Esophagus squamous epithelium (tissue), 5 donors: ENCODE data around the gene RNASEL. TPM values are rescaled to one million over a fixed set of nuclear protein-coding genes. Genes with fewer than 3 reads are reported as not detected.

Experiments
- DNase-seq: peaks from one replicate; lab custom pipeline; 2025; lab: John Stamatoyannopoulos, UW
- H3K27ac ChIP-seq, 4 donors: fragments of 200-600 bp; sonication (generic); one replicate each; pipeline ENCODE4 v1.5.1; 2016 to 2019; ENCODE audit warnings: mild to moderate bottlenecking in 1 of 4
- H3K27me3 ChIP-seq, 4 donors: fragments of 200-600 bp; sonication (generic); 1 replicate in 3 of 4; 2 replicates in 1 of 4; pipeline versions ENCODE4 v1.5.1 to v1.6.0; 2017 to 2021; ENCODE audit warnings: antibody characterized with exemption in 1 of 4
- H3K36me3 ChIP-seq, 3 donors: fragments of 200-600 bp; sonication (generic); one replicate each; pipeline ENCODE4 v1.5.1; 2016 to 2019
- H3K4me1 ChIP-seq, 3 donors: fragments of 200-600 bp; sonication (generic); one replicate each; pipeline ENCODE4 v1.5.1; 2017 to 2019
- H3K4me3 ChIP-seq, 4 donors: fragments of 200-600 bp; sonication (generic); 1 replicate in 3 of 4; 2 replicates in 1 of 4; pipeline ENCODE4 v1.5.1; 2016 to 2019; ENCODE audit warnings: mild to moderate bottlenecking in 2 of 4, moderate library complexity in 1 of 4
- H3K9me3 ChIP-seq, 3 donors: fragments of 200-600 bp; sonication (generic); one replicate each; pipeline ENCODE4 v1.5.1; 2016 to 2019
- POLR2A ChIP-seq, 4 donors: fragments of 450-650 bp; IDR thresholded peaks; one replicate each; pipeline ENCODE4 v1.6.1; 2017; ENCODE audit warnings: antibody characterized with exemption in 4 of 4, mild to moderate bottlenecking in 4 of 4, moderate library complexity in 3 of 4
- WGBS, 2 donors: methylation state at CpG; one replicate each; pipeline ENCODE4 v1.1.5; 2018; 5-methylcytosine and 5-hydroxymethylcytosine counted together
- intact Hi-C: fragments of 100-400 bp; cut with DNase I; formaldehyde crosslinking; loops from one replicate; pipeline ENCODE4 v1.15.0; 2022
- total RNA-seq, 4 donors: library from RNA; depleted of rRNA; stranded (reverse); fragments of >200 nt; gene quantifications; one replicate each; pipeline ENCODE4 v1.1.0, GENCODE V29; 2016
- TF ChIP-seq, protein P1 (sequence below), 6 experiments: fragments of 450-650 bp in 4 of 6; fragments of 200-600 bp in 2 of 6; sonication (generic) in 2 of 6; IDR thresholded peaks; one replicate each; pipeline ENCODE4 v1.5.1; 2016 to 2019; ENCODE audit warnings: antibody characterized with exemption in 6 of 6, mild to moderate bottlenecking in 4 of 6, moderate library complexity in 4 of 6
- donor health status: DM: yes; HTN: yes; CAD: no.

RNASEL gene
- total RNA-seq, 4 donors from 2014 or later = 5.6 to 9.5 (median 7.5) TPM

DNA sequence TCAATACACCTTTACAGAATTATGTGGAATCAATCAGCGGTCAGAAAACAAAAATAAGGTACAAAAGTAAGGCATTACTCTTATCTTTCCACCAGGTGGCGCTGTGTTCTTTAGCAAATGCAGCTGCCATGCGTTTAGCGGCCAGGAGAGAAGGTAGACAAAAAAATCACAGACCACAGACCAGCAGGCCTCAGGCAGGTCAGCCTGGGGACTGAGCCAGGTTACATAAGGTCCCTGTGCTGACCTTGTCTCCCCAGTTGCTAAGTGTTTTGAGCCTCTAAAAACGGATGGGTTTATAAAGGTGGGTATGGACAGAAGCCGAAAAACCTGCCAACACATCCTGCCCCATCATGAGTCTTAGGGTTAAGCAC lies 12.3 kb upstream of the RNASEL start:
- WGBS, 2 donors = 17 to 25% methylated on average over 6 of the region's 6 CpGs
- peaks cover 4 to 42% (median 17%) of the 10 kb centered on the region in 3 donors for H3K4me1 ChIP-seq
- peak overlapping the region; percentile 12 to 58 (median 28) for H3K27ac ChIP-seq
- peak overlapping the region in 2 of 4 donors; percentile 22 to 50 for H3K4me3 ChIP-seq
- intact Hi-C loops = loop anchor here (2.0 kb wide), 1 partner anchor 183 kb away; no protein-coding TSS in a partner anchor
- no peak for DNase-seq
- no peak for TF ChIP-seq POLR2A (IDR thresholded peaks at IDR 0.05)
- TF ChIP-seq, protein P1, sequence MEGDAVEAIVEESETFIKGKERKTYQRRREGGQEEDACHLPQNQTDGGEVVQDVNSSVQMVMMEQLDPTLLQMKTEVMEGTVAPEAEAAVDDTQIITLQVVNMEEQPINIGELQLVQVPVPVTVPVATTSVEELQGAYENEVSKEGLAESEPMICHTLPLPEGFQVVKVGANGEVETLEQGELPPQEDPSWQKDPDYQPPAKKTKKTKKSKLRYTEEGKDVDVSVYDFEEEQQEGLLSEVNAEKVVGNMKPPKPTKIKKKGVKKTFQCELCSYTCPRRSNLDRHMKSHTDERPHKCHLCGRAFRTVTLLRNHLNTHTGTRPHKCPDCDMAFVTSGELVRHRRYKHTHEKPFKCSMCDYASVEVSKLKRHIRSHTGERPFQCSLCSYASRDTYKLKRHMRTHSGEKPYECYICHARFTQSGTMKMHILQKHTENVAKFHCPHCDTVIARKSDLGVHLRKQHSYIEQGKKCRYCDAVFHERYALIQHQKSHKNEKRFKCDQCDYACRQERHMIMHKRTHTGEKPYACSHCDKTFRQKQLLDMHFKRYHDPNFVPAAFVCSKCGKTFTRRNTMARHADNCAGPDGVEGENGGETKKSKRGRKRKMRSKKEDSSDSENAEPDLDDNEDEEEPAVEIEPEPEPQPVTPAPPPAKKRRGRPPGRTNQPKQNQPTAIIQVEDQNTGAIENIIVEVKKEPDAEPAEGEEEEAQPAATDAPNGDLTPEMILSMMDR (IDR thresholded peaks at IDR 0.05) = peak; percentile 75 to 95 (median 88)
- H3K36me3 ChIP-seq = peaks cover 0 to 14% (median 0%) of the 10 kb centered on the region in 3 donors
- no peaks in the 10 kb centered on the region for H3K9me3 ChIP-seq
- H3K27me3 ChIP-seq = no peaks in the 10 kb centered on the region

DNA sequence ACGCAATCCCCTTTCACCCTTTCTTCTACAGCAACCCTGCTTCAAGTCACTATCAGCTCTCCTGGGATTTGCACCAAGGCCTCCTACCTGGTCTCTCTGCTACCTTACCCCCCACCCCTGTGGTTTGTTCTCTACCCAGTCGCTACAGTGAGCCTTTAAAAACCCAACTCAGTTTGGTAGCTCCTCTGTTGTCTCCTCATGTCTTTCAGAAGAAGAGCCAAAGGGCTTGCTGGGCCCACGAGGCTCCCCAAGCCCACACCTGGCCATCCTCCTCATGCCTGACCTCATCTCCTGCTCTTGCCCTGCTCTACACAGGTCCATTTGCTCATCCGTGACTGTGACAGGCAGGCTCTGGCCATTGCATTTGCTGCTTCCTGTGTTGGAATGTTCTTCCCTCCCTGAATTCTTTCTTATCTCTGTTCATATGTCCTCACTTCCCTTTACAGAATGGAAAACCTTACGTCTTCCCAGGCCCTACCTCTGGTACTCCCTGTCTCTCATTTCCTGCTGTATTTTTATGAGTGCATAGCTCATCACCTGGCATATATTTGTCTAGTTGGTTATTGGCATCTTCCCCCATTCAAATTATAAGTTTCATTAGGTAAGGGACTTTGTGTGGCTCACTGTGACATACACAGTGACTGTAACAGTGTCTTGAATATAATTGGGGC lies 11.8 kb upstream of the RNASEL start:
- TF ChIP-seq, protein P1 (IDR thresholded peaks at IDR 0.05) = no peak
- TF ChIP-seq POLR2A (IDR thresholded peaks at IDR 0.05) = no peak

DNA sequence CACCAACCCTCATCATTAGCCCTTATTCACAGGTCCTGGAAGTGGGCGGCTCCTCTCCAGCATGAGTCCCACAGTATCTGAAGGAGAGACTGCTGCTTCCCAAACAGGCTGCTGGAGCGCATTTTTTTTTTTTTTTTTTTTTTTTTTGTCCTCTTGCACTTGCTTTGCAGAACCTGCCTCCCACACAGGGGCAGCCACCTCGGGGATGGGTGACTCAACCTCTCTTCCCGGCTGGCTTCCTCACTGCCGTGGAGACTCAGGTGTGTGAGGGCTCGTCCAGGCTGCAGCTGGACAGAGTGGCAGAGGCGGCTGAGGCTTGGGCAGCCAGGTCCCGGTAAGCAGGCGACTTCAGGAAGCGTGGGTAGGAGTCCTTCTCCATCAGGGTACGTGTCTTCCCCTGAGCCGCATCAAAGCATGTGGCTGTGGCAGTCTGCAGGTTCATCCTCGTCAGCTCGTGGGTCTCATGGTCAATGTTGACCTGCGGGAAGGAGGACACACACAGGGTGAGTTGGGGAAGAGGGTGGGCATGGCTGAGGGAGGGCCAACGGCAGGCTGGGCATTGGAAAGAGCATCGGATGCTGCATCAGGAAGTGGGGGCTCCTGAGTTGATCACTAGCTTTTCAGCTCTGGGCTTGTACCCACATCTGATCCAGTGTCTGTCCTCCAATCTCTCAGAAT lies 11.1 kb upstream of the RNASEL start:
- no peaks in the 10 kb centered on the region for H3K27me3 ChIP-seq
- no peak for TF ChIP-seq POLR2A (IDR thresholded peaks at IDR 0.05)
- TF ChIP-seq, protein P1 (IDR thresholded peaks at IDR 0.05) = no peak
- no peak overlapping the region for H3K4me3 ChIP-seq
- DNase-seq = no peak
- peaks cover 4 to 49% (median 17%) of the 10 kb centered on the region in 3 donors for H3K4me1 ChIP-seq
- WGBS, 2 donors = 78 to 79% methylated on average over 6 to 11 of the region's 17 CpGs
- peaks cover 0 to 14% (median 0%) of the 10 kb centered on the region in 3 donors for H3K36me3 ChIP-seq
- intact Hi-C loops = loop anchor here (2.0 kb wide), 1 partner anchor 185 kb away; no protein-coding TSS in a partner anchor
- no peak overlapping the region for H3K27ac ChIP-seq
- no peaks in the 10 kb centered on the region for H3K9me3 ChIP-seq

More for the DNA sequence above, 11.8 kb upstream of the RNASEL start:
- Histone ChIP-seq H3K4me1 (peaks cover 4 to 46% (median 17%) of the 10 kb centered on the region in 3 donors), H3K36me3 (peaks cover 0 to 14% (median 0%) of the 10 kb centered on the region in 3 donors), H3K4me3 (no peak overlapping the region), H3K9me3 (no peaks in the 10 kb centered on the region), H3K27ac (peak overlapping the region in 1 of 4 donors; percentile 20), H3K27me3 (no peaks in the 10 kb centered on the region)
- DNase-seq = no peak
- WGBS, 2 donors = 60% methylated on average over 5 of the region's 5 CpGs
- intact Hi-C loops = loop anchor here (2.0 kb wide), 1 partner anchor 184 kb away; no protein-coding TSS in a partner anchor

DNA sequence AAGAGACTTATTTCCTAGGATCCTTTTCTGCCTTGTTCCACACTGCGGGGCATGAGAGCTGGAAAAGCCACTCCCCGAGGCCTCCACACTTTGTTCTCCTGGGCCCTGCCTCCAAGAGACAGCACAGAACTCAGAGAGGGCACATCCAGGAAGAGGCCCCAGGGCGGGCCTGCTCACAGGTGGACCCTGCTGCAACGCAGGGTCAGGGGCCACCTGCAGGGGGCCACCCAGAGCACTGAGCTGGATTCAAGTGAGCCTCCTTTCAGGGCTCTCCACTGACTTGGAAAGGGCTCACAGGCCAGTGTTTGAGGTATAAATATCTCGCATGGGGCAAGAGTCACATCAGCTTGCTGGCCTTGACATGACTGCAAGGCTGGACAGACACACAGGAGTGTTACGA lies 10.3 kb upstream of the RNASEL start:
- no peaks in the 10 kb centered on the region for H3K27me3 ChIP-seq
- WGBS, 2 donors = 50 to 100% methylated on average over 2 of the region's 6 CpGs
- intact Hi-C loops = loop anchor here (10.0 kb wide), 1 partner anchor 515 kb away; no protein-coding TSS in a partner anchor
- no peak overlapping the region for H3K4me3 ChIP-seq
- peaks cover 0 to 44% (median 17%) of the 10 kb centered on the region in 3 donors for H3K4me1 ChIP-seq
- DNase-seq = no peak
- no peak overlapping the region for H3K27ac ChIP-seq
- TF ChIP-seq, protein P1 (IDR thresholded peaks at IDR 0.05) = peak in 1 of 6 experiments; percentile 9
- TF ChIP-seq POLR2A (IDR thresholded peaks at IDR 0.05) = no peak
- H3K9me3 ChIP-seq = no peaks in the 10 kb centered on the region
- peaks cover 0 to 14% (median 0%) of the 10 kb centered on the region in 3 donors for H3K36me3 ChIP-seq
